Measurements from ENCODE around the gene TCF4. TPM values are rescaled to one million over a fixed set of nuclear protein-coding genes. Genes with fewer than 3 reads are reported as not detected.

TCF4 gene
- total RNA-seq, 4 donors from 2014 or later, result 60.9 to 98.4 (median 83.4) TPM

DNA sequence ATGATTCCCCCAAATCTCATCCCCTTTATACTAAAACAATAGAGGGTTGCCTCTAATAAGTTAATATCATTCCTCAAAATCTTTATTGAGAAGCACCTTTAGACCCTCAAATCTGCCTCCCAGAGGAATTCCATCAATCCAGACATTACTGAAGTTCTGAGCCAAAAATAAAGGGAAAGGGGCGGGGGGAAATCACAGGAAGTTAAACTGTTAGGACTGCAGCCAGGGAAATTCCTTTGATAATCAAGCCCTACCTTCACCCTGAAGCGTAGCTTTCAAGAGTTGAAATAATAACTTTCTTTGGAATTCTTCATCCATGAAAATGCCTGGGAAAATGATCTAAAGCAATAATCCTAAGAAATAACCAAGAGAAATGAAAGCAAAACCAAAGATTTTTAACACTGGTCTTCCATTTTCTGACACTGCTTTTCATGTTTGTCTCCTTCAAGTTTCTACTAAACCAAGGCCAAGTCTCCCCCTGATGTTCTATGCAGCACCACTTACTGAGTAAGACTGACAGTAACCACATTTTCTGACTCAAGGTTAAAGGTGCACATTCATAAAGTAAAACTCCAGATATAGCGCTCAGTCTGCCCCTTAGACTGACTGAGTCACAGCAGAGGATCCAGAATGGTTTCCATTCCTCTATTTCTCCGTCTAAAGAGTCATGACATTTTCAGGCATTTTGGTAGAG lies 78.2 kb downstream of the TCF4 start:
- DNase-seq (ENCODE audit: low spot score in 2 of 2), result no peak
- H3K4me3 ChIP-seq (ENCODE audit: low read depth, poor library complexity, severe bottlenecking), result no peak overlapping the region
- intact Hi-C loops (cut with DNase I; ENCODE audit: low total_unique reads), result no loop called here
- 42 to 46% methylated on average over 4 of the region's 4 CpGs for WGBS, 2 donors
- no peak for TF ChIP-seq POLR2A (IDR thresholded peaks at IDR 0.05)
- TF ChIP-seq, protein P1, sequence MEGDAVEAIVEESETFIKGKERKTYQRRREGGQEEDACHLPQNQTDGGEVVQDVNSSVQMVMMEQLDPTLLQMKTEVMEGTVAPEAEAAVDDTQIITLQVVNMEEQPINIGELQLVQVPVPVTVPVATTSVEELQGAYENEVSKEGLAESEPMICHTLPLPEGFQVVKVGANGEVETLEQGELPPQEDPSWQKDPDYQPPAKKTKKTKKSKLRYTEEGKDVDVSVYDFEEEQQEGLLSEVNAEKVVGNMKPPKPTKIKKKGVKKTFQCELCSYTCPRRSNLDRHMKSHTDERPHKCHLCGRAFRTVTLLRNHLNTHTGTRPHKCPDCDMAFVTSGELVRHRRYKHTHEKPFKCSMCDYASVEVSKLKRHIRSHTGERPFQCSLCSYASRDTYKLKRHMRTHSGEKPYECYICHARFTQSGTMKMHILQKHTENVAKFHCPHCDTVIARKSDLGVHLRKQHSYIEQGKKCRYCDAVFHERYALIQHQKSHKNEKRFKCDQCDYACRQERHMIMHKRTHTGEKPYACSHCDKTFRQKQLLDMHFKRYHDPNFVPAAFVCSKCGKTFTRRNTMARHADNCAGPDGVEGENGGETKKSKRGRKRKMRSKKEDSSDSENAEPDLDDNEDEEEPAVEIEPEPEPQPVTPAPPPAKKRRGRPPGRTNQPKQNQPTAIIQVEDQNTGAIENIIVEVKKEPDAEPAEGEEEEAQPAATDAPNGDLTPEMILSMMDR (IDR thresholded peaks at IDR 0.05), result no peak

DNA sequence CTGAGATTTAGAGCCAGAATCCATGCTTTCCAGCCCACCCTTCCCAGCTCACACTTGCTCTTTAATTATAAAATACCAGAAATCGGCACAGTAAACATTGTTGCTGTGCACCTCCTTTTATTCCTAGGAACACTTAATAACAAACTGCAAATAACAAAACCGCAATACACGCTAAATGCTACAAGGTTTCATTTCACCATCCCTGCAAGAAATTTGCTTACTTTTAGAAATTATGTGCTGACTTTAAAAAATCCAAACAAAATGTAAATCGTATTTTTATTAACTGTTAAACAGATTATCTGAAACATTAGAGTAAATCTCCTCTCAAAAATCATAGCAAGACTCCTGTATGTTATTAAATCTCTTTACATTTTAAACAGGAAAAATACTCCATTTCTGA lies 79.3 kb downstream of the TCF4 start:
- DNase-seq (ENCODE audit: low spot score in 2 of 2), result no peak
- TF ChIP-seq, protein P1 (IDR thresholded peaks at IDR 0.05), result no peak
- TF ChIP-seq POLR2A (IDR thresholded peaks at IDR 0.05), result no peak
- intact Hi-C loops (cut with DNase I; ENCODE audit: low total_unique reads), result no loop called here
- H3K4me3 ChIP-seq (ENCODE audit: low read depth, poor library complexity, severe bottlenecking), result no peak overlapping the region
- 65 to 79% methylated on average over 4 of the region's 4 CpGs for WGBS, 2 donors

DNA sequence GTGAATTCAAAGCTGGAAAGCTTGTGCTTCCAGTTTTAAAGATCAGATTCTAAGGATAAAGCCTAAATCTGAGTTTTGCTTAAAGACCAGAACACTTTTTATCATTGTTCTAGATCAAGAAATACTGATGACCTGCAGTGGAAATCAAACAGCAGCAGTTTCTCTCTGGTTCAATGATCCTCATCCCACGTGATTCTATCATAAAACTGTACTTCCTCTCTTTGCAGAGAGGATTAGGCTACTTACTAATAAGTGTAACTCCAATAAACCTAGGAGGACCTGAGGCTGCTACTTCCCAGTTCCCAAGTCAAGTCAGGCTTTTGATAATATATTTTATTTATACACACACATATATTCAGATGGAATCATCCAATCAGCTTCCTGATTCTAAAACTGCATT lies 81.9 kb downstream of the TCF4 start:
- no peak for DNase-seq (ENCODE audit: low spot score in 2 of 2)
- TF ChIP-seq, protein P1 (IDR thresholded peaks at IDR 0.05), result no peak
- no peak for TF ChIP-seq POLR2A (IDR thresholded peaks at IDR 0.05)
- H3K4me3 ChIP-seq (ENCODE audit: low read depth, poor library complexity, severe bottlenecking), result no peak overlapping the region
- WGBS, 2 donors, result 52 to 66% methylated on average over 1 of the region's 1 CpG
- intact Hi-C loops (cut with DNase I; ENCODE audit: low total_unique reads), result no loop called here

DNA sequence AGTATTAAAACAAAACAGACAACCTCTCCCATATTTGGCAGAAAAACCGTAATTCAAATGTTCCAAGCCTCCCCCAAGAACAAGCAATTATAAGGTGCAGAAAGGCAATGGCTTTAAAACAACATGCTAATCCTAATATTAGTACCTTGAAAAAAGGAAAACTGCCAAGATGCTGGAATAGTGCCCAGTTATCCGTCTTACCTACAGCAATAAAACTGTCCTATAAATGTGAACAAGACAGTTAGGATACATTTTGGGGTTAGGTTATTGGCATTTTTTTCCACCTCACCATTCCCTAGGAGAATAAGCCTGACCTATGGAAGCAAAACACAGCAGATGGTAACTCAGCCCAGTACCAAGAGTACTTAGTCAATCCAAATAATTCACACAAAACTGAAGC lies 83.2 kb downstream of the TCF4 start:
- DNase-seq (ENCODE audit: low spot score in 2 of 2), result no peak
- no peak for TF ChIP-seq POLR2A (IDR thresholded peaks at IDR 0.05)
- TF ChIP-seq, protein P1 (IDR thresholded peaks at IDR 0.05), result no peak
- intact Hi-C loops (cut with DNase I; ENCODE audit: low total_unique reads), result no loop called here
- no peak overlapping the region for H3K4me3 ChIP-seq (ENCODE audit: low read depth, poor library complexity, severe bottlenecking)
- WGBS, 2 donors, result 46 to 48% methylated on average over 2 of the region's 2 CpGs

DNA sequence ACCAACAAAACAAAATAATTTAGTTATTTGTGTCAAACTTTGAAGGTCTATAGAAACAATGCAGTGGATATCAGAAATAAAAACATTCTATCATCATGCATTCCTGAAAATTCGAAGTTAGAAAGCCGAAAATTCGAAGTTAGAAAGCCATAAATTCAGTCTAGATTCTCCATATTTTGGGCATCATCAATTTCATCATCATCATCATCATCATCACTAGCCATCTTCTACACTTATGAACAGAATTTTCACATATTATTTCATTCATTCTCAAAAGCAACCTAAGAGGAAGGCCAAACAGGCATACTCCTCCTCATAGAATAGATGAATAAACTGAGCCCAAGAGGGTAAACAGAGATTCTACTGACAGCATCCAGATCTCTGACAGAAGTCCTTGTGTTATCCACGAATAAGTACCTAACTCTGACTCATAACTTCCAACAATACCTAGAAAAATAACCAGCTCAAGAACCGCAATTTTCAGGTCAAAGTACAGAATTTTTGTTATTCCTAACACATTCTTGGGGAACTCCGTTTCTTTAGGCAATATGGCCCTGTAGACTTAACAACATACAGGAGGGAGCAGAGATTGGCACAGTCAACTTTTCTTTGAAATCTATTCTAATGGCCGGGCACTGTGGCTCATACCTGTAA lies 84.7 kb downstream of the TCF4 start:
- WGBS, 2 donors, result 91 to 92% methylated on average over 7 of the region's 7 CpGs
- DNase-seq (ENCODE audit: low spot score in 2 of 2), result no peak
- no peak overlapping the region for H3K4me3 ChIP-seq (ENCODE audit: low read depth, poor library complexity, severe bottlenecking)
- intact Hi-C loops (cut with DNase I; ENCODE audit: low total_unique reads), result no loop called here
- TF ChIP-seq POLR2A (IDR thresholded peaks at IDR 0.05), result no peak
- TF ChIP-seq, protein P1 (IDR thresholded peaks at IDR 0.05), result no peak
